SK-N-SH treated with all-trans-retinoic acid at 6 μM for 48 hours (cell line): ENCODE results near the gene HIP1.
"Not testable (repeated sequence)": the region's sequence is repeated elsewhere in the genome, so short reads cannot be mapped to it uniquely, and the experiment has no call there.

Experiments used
- ATAC-seq: fragments of 200-7000 bp; cut with Tn5 transposase; 3 replicates; pipeline ENCODE4 v1.9.1; 2020; ENCODE audit warnings: mild to moderate bottlenecking, moderate library complexity
- ARNTL ChIP-seq: fragments of 450-650 bp; formaldehyde crosslinking; IDR thresholded peaks from 2 replicates; pipeline ENCODE4 v1.5.0; 2020; ENCODE audit warnings: low read depth, mild to moderate bottlenecking, moderate library complexity, borderline replicate concordance
- BACH2 ChIP-seq: fragments of 250-450 bp; sonication (Bioruptor Pico); IDR thresholded peaks from 2 replicates; pipeline ENCODE4 v1.9.0; 2021; ENCODE audit warnings: mild to moderate bottlenecking, borderline replicate concordance
- CREB5 ChIP-seq: fragments of 250-450 bp; sonication (Bioruptor Pico); IDR thresholded peaks from 2 replicates; pipeline ENCODE4 v1.5.1; 2020; ENCODE audit warnings: low read depth, mild to moderate bottlenecking, moderate library complexity
- CSRNP3 ChIP-seq: fragments of 250-450 bp; sonication (Bioruptor Pico); IDR thresholded peaks from 2 replicates; pipeline ENCODE4 v1.5.1; 2021; ENCODE audit warnings: mild to moderate bottlenecking, moderate library complexity
- ESRRG ChIP-seq: fragments of 250-450 bp; sonication (Bioruptor Pico); IDR thresholded peaks from 2 replicates; pipeline ENCODE4 v1.6.1; 2021; ENCODE audit warnings: mild to moderate bottlenecking
- ISL1 ChIP-seq: fragments of 250-450 bp; sonication (Bioruptor Pico); IDR thresholded peaks from 2 replicates; pipeline ENCODE4 v2.1.2; 2022; ENCODE audit warnings: mild to moderate bottlenecking, moderate library complexity
- PATZ1 ChIP-seq: fragments of 250-450 bp; sonication (Bioruptor Pico); IDR thresholded peaks from 2 replicates; pipeline ENCODE4 v1.8.0; 2020; ENCODE audit warnings: mild to moderate bottlenecking, moderate library complexity, borderline replicate concordance
- POU6F1 ChIP-seq: fragments of 250-450 bp; sonication (Bioruptor Pico); IDR thresholded peaks from 2 replicates; pipeline ENCODE4 v1.8.0; 2021; ENCODE audit warnings: low read depth, mild to moderate bottlenecking, moderate library complexity, borderline replicate concordance
- PPARA ChIP-seq: fragments of 250-450 bp; sonication (Bioruptor Pico); IDR thresholded peaks from 2 replicates; pipeline ENCODE4 v1.5.0; 2020; ENCODE audit warnings: mild to moderate bottlenecking, borderline replicate concordance
- RARB ChIP-seq: fragments of 250-450 bp; sonication (Bioruptor Pico); IDR thresholded peaks from 2 replicates; pipeline ENCODE4 v1.8.0; 2021; ENCODE audit warnings: mild to moderate bottlenecking, moderate library complexity
- SNAI2 ChIP-seq: fragments of 250-450 bp; sonication (Bioruptor Pico); IDR thresholded peaks from 2 replicates; pipeline ENCODE4 v1.5.0; 2020; ENCODE audit warnings: mild to moderate bottlenecking, moderate library complexity
- TCF4 ChIP-seq: fragments of 250-450 bp; sonication (Bioruptor Pico); IDR thresholded peaks from 2 replicates; pipeline ENCODE4 v1.8.0; 2021; ENCODE audit warnings: mild to moderate bottlenecking, moderate library complexity, borderline replicate concordance
- TOX ChIP-seq: fragments of 250-450 bp; sonication (Bioruptor Pico); IDR thresholded peaks from 2 replicates; pipeline ENCODE4 v1.8.0; 2021; ENCODE audit warnings: mild to moderate bottlenecking, moderate library complexity, borderline replicate concordance
- TSHZ2 ChIP-seq: fragments of 250-450 bp; sonication (Bioruptor Pico); IDR thresholded peaks from 2 replicates; pipeline ENCODE4 v1.5.0; 2020; ENCODE audit warnings: mild to moderate bottlenecking, moderate library complexity
- ZC3H10 ChIP-seq: fragments of 250-450 bp; sonication (Bioruptor Pico); IDR thresholded peaks from 2 replicates; pipeline ENCODE4 v1.5.1; 2021; ENCODE audit warnings: mild to moderate bottlenecking, moderate library complexity
- ZFP3 ChIP-seq: fragments of 250-450 bp; sonication (Bioruptor Pico); IDR thresholded peaks from 2 replicates; pipeline ENCODE4 v1.5.0; 2020; ENCODE audit warnings: mild to moderate bottlenecking, moderate library complexity
- ZFP30 ChIP-seq: fragments of 450-650 bp; formaldehyde crosslinking; IDR thresholded peaks from 2 replicates; pipeline ENCODE4 v1.5.0; 2022; ENCODE audit warnings: mild to moderate bottlenecking, moderate library complexity

HIP1 gene

GRCh38 chr7:75725306-75725705, 13.4 kb downstream of the HIP1 start:
- ATAC-seq: no peak
- no peak for TF ChIP-seq ZFP3 (CRISPR knock-in tag)
- TF ChIP-seq TCF4 (CRISPR knock-in tag): no peak
- TF ChIP-seq ZFP30 (CRISPR knock-in tag): no peak
- TF ChIP-seq SNAI2: no peak
- TF ChIP-seq ZC3H10 (CRISPR knock-in tag): no peak

- no peak for TF ChIP-seq CREB5 (CRISPR knock-in tag)
- TF ChIP-seq ARNTL (CRISPR knock-in tag): no peak
- TF ChIP-seq ZFP3 (CRISPR knock-in tag): no peak
- no peak for TF ChIP-seq TSHZ2 (CRISPR knock-in tag)
- no peak for TF ChIP-seq PATZ1 (CRISPR knock-in tag)
- TF ChIP-seq ESRRG (CRISPR knock-in tag): no peak
- no peak for TF ChIP-seq RARB
- TF ChIP-seq BACH2 (CRISPR knock-in tag): no peak
- no peak for TF ChIP-seq CSRNP3
- TF ChIP-seq SNAI2: no peak
- TF ChIP-seq TCF4 (CRISPR knock-in tag): no peak
- no peak for TF ChIP-seq POU6F1 (CRISPR knock-in tag)
- no peak for TF ChIP-seq ZC3H10 (CRISPR knock-in tag)
- no peak for TF ChIP-seq ISL1 (CRISPR knock-in tag)
- ATAC-seq: no peak
These were observed 15.3 kb downstream of the HIP1 start for GRCh38 chr7:75723444-75723843.

- TF ChIP-seq ZC3H10 (CRISPR knock-in tag): no peak
- no peak for TF ChIP-seq PPARA
- no peak for TF ChIP-seq TOX
- no peak for TF ChIP-seq BACH2 (CRISPR knock-in tag)
- TF ChIP-seq POU6F1 (CRISPR knock-in tag): no peak
- TF ChIP-seq SNAI2: no peak
- no peak for TF ChIP-seq ISL1 (CRISPR knock-in tag)
- ATAC-seq: no peak
These were observed 16.4 kb downstream of the HIP1 start for GRCh38 chr7:75722373-75722772.

GRCh38 chr7:75721922-75722321, 16.8 kb downstream of the HIP1 start:
- ATAC-seq: not testable (repeated sequence)
